NOMO-1 treated with dmso at 0.1 percent for 144 hours (cell line): Measurements from ENCODE around the gene B4GALT4.
"Not testable (repeated sequence)": the region's sequence is repeated elsewhere in the genome, so short reads cannot be mapped to it uniquely, and the experiment has no call there.

Experiments used
- DNase-seq: peaks from one replicate; lab custom pipeline; 2025; ENCODE audit not compliant: unreplicated experiment; lab: John Stamatoyannopoulos, UW

B4GALT4 gene

DNA sequence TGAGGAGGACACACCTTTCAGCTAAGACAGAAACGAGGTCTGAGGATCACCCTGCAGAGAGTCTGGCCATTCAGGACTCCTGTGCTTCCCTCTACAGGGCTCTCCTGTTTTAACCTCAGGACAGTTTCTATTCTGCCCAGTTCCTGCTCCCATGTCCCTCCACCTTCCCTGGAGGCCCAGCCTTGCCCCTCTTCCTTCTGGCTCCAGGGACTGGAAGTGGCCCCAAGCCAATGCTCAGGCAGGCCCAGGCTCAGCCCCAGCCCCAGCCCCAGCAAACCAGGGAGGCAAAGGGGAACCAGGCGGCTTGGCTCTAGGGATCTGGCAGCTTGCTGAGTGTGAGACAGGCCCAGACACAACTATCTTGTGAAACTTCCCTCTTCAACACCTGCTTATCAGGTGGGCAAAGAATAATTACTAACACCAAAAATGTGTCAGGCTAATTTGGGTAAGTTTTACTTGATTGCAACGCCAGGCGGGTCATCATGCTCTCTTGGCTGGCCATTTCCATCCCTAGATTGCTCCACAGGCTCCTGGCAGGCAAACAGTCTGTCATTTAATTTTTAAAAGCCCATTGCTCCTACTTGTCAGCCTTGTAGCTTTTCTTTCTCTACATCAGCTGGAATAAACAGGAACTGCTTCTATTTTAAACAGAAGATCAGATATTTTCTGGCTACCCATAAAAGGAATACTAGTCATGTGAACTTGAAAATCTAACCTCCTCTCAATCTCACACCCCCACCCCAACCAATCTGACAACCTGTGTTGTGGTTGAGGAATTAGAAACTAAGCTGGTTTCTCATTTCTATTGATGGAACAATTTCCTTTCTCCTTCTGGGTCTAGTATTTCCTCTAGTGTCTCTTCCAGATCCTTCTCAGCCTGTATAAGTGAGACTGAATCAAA lies 33.8 kb downstream of the B4GALT4 start:
- DNase-seq, result peak; percentile 7

DNA sequence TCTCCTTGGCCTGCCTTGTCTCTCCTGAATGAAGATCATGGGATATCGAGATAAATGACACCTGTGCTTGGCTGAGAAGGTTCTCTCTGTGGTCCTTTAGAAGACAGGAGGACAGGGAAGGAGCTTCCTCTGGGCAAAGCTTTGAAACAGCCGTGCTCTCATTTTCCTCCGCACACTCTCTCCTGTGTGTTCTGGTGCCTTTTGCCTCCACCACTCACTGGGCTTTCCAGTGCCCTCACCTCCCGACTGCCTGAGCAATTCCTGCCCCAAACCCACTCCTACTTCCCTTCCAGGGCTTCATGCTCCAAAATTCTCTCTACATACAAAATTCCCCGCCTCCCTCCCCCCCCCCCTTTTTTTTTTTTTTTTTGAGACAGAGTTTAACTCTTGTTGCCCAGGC lies 35.0 kb downstream of the B4GALT4 start:
- DNase-seq, result no peak

DNA sequence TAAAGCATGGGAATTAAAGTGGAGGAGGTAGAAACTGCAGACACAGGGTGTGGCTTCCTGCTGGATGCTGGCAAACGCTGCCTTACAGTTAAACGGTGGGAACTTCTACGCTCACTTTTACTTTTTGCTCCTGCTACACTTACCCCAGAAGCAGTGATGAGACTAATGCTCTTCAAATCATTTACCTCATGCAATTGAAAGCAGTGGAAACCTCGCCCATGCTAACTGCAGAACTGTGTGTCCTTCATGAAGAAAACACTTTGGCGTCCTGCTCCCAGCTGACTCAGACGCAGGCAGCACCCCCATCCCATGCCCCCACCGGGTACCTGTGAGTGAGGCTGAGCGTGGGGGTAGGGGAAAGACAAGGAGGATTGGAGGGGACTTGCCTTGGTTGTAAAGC lies 35.5 kb downstream of the B4GALT4 start:
- DNase-seq, result no peak

DNA sequence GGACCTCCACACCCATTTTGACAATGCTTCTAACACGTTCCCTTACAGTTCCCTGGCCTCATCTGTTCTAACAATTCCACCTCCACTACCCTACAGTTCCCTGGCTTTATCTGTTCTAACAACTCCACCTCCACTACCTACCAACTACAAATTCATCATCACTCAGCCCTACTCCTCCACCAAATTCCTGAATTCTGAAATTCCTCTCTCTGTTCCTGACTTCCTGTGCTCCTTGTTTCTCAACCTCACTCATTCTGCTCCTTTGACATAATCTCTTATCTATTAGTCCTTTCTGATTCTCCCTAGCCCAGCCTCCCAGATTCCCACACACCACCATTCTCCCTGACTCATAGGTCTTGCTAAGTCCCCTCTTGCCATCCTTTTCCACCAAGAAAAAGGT lies 44.8 kb downstream of the B4GALT4 start:
- DNase-seq, result no peak

DNA sequence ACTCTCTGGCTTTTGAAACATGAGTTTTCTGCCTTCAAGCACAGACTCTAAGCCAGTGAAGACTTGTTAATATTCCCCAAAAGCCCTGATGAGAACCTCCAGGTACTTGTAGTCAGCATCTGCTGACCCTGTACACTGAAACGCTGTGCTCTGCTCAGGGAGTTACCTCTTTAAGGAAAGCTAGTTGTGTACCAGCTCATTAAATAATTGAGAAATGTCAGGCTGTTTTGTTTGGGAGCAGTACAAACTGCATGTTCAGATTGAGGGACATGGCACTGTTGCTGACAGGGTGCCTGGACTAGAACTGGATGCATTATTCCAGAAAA lies 45.6 kb downstream of the B4GALT4 start:
- DNase-seq, result no peak

DNA sequence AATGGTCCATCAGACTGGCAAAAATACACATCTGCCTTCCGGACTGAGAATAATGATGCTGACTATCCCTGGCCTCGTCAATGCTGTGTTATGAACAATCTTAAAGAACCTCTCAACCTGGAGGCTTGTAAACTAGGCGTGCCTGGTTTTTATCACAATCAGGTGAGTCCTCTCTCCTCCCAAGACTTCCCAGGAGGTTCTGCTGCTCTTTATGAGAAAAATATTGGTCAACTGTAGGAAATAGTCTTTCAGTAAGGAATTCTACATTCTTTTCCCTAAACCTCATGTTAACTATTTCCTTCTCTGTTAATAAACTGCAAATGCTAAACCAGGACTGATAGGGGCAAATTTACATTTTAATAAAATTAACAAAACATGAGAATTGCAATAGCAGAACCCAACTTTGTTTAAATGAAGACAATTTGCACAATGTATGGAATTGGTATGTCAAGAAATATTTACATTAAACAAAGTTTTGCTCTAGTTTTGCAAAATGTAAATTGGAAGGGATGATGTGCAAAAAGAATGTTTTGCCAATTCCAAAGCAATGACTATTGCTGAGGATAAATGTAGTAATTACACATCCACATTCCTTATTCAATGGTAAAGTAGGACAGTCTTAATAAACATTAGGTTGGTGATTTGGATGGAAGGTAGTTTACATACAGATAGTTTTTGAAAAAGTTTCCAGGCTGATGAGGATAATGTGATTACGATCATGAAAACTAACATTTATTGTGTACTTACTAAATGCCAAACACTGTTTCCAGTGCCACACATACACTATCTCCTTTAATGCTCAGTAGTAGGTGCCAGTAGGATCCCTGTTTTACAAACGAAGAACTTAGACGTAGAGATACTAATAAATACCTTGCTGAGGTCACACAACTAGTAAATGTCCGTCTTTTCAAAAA lies 46.2 kb downstream of the B4GALT4 start:
- DNase-seq, result no peak

DNA sequence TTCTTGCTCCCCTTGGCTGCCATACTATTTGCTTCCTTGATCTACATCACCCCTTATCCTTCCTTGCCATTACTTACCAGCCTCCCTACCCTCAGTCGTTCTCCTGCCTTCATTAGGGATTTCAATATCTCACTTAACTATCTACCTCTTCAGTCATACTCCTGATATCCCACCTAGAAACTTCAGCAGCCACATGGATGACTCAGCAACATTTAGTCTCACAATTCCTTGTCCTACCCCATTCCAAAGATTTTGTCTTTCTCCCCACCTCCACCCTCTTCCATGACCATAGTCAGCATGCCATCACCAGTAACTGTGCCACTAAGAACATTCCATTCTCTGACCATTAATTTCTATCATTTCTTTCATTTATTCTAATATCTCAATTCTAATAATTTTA lies 48.9 kb downstream of the B4GALT4 start:
- no peak for DNase-seq

DNA sequence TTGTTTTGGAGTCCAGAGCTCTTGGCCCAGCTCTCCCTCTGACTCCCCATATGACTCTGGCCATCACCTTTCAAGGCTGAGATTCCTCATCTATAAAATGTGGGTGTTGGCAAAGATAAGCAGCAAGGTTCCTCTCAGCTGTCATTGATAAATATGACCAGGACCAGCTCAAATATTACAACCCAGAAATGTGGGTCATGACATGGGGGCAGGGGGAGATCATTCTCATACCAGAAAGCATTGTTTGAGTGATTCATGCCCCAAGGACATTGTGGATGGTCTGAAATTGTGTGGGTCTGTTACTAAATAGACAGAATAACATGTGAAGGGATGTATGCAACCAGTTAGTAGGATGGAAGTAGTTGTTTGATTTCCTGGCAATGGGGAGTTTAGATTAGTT lies 53.4 kb downstream of the B4GALT4 start:
- DNase-seq, result no peak

DNA sequence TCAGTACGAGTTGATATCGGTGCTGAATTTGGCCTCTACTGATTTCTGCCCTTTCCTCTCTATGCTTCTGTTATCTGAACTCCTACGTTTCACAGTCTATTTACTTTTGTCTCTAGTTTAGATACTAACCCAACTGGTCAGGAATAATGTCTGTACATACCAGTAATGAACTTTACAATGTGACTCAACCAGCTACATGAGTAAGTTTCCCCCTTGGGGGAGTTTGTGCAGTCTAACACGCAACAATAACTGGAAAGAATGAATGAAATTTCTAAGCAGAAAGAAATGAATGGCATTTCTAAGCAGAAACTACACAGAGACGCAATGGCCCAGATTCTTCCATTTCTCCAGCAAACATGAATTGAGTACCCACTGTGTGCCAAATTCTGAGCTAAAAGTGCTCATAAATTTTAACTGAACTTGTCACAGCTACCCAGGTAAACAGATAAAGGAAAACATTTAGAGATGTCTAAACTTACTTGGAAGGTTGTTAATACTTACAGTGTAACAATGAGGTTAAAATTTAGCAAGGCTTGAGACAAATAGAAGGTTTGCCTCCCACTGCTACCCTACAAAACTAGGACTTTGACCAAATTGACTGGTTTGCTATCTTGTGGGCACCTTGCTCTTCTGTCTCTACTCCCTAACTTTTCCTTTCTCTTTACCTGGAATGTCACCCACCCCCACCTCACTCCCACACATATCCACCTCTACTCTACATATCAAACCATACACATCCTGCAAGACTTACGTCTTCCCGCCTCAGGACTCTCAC lies 55.7 kb downstream of the B4GALT4 start:
- DNase-seq, result no peak

DNA sequence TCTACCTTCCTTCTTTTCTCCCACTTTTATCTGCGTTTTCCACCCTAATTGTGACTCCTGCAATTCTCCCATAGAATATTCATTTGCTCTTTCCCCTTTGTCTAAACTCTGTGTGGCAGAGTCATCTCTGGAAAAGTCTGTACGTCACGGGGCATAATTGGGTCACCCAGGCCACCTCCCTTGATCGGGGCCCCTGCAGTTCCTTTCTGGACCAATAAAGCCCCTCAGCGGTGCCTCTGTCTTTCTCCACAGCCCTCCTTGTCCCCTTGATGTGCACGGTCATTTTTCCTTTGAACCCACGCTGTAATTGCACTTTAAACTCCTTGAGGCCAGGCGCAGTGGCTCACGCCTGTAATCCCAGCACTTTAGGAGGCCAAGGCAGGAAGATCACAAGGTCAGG lies 56.6 kb downstream of the B4GALT4 start:
- DNase-seq, result no peak

DNA sequence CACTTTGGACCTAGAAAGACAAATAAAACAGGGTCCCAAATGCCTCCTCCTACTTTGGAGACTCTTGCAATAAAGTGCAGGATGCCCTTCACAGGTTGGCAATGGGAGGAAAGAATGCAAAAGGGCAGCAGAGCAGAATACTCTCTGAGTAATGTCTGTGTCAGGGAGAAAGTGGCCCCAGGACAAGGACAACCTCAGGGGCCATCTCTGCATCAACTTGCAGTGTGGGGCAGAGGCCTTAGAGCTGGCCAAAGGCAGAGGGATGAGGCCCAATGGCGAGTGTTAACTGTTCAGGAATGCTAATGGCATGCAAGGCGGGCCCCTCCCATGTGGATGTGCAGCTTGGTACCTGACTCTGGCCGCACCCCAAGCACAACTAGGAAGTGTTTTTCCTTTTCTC lies 58.9 kb downstream of the B4GALT4 start:
- DNase-seq, result no peak

DNA sequence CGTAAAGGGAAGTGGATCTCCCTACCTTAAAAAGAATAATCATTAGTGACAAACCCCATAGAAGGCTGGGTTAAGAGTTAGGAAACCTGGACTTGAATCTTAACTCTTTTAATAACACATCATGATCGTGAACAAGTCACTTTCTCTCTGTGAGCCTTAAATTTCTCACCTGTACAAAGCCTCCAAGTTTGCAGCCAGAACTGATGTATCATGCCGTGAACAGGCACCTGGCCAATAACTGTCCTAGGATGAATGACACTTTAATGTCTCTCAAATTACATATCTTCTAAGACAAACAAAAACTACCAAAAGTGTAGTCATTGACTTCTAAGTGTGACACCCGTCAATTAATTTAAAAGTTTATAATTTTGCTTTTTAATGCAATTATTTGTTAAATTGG lies 63.4 kb downstream of the B4GALT4 start:
- DNase-seq, result no peak

DNA sequence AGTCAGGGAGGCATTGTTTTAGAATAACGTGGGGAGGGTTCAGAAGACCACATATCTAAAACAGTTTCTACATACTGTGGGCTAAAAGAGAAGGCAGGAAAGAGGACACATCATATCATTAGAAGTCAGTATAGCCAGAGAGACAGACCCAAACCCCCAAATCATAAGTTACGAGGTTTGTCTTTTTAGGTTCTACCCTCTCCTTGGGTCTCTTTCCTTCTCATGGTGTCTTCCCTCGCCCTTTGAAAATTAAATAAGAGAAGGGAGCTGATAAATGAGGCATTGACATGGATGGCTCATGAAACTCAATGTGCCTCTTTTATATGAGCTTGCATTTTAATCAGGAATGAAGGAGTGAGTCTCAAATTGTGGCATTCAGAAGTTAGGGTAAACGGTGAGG lies 63.9 kb downstream of the B4GALT4 start:
- DNase-seq, result no peak

DNA sequence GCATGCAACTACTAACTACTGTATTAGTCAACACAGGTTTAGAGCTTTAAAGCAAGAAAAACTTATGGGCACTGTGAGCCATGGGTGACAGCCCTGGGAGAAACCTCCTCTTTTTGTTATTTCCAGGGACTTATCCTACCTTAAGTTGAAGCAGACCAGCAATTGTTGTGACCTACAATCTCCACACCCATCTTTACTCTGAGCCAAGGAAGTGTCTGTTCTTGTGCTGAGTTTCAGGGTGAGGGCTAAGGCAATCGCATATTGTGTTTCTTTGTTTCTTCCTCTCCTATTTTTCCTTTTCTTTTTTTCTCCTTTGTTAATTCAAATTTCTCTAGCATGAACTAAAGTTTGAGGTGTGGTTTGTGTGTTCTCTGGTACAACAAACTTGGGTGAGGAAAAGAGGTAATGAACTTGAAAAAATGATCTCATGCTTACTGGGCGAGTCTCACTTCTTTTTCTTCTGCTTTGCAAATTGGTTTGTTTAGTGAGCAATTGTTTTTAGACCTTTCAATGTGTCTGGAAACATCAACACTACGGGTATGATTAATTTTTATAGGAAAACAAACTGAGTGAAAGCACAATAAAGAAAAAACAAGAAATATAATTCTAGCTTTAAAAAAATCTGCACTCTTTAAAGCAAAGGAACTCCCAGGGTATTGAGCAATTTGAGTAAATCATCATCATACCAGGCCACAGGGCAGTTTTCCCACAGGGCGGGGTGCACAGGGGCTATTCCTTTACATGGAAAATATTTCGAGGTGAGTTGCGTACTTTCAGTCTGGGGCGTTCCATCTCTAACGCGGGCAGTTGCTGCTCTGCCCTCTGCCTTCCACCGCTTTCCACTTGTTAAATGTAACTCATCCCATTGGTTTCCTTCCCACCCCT lies 64.6 kb downstream of the B4GALT4 start:
- no peak for DNase-seq

DNA sequence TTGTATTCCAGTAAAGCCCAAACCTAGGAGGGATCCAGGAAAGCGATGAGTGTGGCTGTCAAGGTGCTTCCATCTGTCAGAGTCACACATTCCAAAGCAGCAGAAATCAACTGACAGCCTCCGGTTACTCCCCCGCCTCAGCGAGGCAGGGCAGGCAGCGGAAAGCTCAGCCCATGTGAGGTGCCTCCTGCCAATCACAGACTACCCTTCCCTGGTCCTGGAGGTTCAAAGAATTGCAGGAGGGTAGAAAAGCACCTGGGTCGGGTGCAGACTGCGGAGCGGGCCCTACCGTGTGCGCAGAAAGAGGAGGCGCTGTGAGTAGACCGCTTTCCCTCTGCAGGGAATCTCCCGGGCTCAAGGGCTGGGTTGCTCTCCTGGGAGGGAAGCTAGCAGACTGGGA lies 67.4 kb downstream of the B4GALT4 start, which contains the start of gene UPK1B:
Gene UPK1B (plus strand): TSS at position 274 of the 400 bp plus-strand sequence. CDS start 13,144 bp downstream, outside the sequence.
- DNase-seq, result no peak

DNA sequence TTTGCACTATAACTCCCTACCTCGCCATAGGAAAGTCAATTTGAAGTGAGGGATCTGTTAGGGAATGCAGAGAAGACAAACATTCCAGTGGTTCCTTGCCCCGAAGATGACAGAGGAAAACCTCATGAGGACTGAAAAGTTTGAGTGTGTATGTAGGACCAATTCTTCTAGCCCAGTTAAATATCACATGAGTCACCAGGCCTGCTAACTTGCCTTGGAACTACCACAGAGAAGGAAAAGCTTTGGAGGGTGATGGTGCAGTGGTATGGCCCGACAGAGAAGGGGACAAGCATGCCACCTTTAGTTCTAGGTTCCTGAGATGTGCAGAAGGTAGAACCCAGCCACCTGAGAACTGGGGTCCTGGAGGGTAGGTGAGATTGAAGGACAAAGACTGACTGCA lies 69.9 kb downstream of the B4GALT4 start:
- DNase-seq, result no peak

DNA sequence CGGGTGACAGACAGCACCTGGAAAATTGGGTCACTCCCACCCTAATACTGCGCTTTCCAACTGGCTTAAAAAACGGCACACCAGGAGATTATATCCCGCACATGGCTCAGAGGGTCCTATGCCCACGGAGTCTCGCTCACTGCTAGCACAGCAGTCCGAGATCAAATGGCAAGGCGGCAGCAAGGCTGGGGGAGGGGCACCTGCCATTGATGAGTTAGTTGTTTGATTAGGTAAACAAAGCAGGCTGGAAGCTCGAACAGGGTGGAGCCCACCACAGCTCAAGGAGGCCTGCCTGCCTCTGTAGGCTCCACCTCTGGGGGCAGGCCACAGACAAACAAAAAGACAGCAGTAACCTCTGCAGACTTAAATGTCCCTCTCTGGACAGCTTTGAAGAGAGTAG lies 75.9 kb downstream of the B4GALT4 start:
- DNase-seq, result not testable (repeated sequence)
